GM18526 (cell line): ENCODE measurements around the gene PLA2G2F.

Experiments used
- POLR2A ChIP-seq: IDR thresholded peaks from 3 replicates; pipeline ENCODE4 v1.6.1; 2011; ENCODE audit not compliant: insufficient read length; ENCODE audit errors: extremely low read depth

PLA2G2F gene

DNA sequence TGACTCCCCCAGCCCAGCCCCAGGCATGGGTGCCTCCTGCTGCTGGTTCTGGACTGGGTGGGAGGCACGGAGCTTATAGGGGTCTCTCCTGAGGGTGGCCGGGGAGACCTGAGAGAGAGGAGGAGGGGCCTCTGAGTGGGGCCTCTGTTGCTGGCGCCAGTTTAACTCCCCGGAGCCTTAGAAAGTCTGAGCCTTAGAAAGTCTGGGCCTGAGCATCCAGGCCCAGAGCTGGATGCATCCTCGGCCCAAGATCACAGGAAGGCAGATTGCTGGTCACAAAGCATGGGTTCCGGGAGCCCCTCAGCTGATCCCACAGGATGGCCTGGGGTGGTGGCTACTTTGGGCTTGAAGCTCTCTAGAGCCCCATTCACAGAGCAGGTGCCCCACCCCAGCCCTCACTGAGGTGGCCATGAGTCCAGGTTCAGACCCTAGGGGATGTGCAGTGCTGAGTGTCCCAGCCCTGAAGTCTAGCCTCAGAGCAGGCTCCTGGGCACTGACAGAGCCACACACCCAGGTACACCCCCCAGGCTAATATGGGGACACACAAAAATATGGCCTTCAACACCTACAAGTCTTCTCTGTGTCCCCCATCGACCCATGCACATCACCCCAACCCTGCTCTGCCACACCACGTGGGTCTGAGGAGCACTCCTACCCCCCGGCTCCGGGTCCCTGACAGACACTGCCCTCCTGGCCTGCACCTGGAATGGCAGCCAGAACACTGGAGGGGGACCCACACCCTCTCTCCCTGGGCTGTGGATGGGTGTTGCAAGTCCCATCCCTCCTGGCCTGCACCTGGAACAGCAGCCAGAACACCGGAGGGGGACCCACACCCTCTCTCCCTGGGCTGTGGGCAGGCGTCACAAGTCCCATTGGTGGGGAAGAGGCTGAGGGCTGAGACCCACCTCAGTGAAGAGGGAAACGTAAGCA lies 9.7 kb downstream of the PLA2G2F start:
- TF ChIP-seq POLR2A = no peak

DNA sequence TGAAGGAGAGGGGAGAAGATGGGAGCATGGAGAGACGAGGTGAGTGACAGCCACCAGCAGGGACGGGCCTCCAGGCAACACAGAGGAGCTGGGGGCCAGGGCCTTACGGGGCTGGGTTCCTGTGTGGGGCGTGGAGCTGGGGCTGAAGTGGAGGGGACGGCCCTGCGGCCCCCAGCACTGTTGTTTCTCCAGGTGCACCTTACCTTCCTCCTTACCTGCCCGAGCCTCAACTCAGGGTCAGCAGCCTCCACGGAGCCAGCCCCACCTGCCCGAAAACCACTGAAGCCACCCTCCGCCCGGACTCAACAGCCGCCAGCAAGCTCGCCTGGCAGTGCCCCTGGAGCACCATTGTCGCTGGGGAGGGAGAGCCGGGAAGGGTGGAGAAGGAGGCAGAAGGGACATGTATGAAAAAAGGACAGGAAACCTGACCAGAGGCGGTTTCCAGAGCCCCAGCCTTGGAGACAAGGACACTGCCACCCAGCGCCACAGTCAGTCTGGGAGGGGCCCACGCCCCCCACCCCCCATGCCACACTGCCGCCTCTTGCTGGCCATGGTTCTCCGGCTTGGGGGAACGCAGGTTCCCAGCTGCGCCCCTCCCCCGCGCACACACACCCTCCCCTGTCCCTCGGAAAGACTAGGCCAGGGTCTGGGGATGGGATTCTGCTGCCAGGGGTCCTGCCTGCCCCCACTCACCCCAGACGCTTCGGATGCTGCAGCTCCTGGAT lies 10.6 kb downstream of the PLA2G2F start:
- no peak for TF ChIP-seq POLR2A

DNA sequence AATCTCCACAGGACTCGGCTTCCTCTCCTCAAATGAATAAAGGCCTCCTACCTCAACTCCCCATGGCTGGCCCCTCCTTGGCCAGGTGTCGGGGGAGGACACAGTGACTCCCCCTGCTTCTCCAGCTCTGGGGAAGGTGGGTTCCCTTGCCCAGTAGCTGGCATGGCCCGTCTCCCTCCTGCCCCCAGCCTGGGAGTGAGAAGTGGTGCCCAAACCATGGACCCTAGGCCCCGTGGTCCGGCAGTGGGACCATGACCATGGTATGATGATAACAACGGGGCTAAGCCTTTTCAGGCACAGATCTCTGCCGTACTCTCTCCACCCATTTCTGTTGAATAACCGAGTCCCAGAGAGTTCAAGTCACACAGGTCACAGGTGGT lies 11.2 kb downstream of the PLA2G2F start:
- no peak for TF ChIP-seq POLR2A

GRCh38 chr1:20150969-20151368 lies 11.8 kb downstream of the PLA2G2F start:
- TF ChIP-seq POLR2A = no peak

- TF ChIP-seq POLR2A = no peak
These were observed 12.9 kb downstream of the PLA2G2F start for GRCh38 chr1:20151906-20152598.

DNA sequence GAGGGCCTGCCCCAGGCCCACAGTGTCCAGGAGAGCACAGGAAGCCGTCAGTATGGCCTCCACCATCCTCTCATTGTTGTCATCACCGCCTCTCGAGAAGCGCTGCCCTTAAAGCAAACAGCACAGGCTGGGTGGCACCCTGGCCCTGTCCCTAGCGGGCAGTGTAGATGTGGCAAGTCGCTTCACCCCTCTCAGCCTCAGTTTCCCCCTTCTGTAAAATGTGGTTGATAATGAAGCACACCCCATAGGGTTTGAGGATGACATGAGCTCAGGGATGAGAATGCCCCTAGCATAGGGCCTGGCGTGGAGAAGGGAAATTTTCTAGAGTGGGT lies 13.4 kb downstream of the PLA2G2F start:
- no peak for TF ChIP-seq POLR2A

GRCh38 chr1:20153000-20153418 lies 13.9 kb downstream of the PLA2G2F start:
- TF ChIP-seq POLR2A = no peak

DNA sequence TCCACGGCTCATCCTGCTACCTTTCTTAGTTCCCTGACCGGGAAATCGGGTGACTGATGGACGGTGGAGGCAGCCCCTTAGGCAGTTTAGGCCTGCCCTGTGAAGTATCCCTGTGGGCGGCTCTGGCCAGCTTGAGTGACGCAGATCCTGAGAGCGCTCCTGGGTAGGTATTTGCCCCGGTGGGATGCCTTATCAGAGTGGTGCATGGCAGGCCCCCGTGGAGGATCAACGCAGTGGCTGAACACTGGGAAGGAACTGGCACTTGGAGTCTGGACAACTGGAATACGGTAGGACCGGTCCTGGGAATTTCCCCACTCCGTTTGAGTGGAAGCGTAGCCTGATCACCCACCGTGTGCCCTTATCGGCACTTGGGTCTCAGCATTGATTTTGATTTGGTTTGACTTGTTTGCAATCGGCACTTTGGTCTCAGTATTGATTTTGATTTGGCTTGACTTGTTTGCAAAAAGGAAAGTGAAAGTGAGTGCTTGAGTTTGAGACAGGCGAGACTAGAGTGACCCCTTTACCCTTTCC lies 15.2 kb downstream of the PLA2G2F start:
- TF ChIP-seq POLR2A = no peak

GRCh38 chr1:20158358-20159070 lies 19.4 kb downstream of the PLA2G2F start:
- TF ChIP-seq POLR2A = no peak

DNA sequence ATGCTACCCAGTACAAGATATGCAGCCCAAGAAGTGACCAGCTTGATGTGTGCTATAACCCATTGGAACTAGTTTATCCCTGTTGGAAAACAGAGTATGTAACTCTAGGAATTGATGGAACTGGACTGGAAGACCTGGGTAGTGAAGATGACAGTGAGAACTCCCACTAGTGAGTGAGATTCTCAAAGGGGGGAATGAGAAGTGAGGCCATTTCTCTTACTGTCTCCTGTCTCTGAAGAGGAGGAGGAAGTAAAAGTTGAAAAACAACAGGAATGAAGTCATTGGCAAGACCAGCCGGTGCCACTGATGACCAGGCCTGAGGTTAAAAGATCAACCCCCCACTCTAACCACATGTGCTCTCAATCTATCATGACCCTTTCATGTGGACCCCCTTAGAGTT lies 20.9 kb downstream of the PLA2G2F start:
- no peak for TF ChIP-seq POLR2A

- no peak for TF ChIP-seq POLR2A
These were observed 25.6 kb downstream of the PLA2G2F start for GRCh38 chr1:20164694-20165202.

- no peak for TF ChIP-seq POLR2A
These were observed 26.4 kb downstream of the PLA2G2F start for GRCh38 chr1:20165522-20165951.

DNA sequence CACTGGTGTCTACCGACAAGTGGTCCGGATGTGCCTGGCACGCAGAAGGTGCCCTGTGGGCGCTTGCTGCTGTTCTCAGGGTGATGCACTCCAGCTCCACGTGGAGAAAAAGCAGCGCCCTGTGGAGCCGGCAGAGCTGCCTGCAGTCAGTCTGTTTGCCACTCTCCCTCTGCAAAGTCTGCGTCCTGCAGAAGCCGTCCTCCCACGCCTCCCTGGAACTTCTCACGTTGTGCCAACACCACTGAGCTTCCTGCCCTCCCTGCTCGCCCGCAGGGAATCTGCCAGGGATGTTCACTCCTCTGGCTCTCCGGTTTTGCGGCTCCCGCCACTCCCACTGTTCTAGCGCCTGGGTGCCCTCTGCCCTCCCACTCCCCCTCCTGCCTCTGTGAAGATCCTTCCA lies 26.9 kb downstream of the PLA2G2F start:
- no peak for TF ChIP-seq POLR2A

DNA sequence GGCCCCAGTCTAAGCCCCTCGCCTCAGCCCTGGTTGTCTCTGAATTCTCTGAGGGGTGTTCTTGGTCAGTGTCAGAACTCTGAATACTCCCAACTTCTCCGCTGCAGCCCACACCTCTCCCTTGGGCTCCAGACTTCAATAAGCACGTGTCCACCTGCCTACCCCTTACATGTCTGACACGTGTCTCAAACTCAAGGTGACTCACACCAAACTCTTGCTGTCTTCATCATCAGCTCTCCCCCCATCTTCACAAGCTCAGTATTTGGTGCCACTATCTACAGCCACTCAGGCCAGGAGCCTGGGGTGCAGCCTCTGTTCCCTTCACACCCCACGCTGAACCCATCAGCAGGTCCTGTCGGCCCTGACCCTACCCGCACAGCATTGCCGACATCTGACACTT lies 28.0 kb downstream of the PLA2G2F start:
- TF ChIP-seq POLR2A = no peak

DNA sequence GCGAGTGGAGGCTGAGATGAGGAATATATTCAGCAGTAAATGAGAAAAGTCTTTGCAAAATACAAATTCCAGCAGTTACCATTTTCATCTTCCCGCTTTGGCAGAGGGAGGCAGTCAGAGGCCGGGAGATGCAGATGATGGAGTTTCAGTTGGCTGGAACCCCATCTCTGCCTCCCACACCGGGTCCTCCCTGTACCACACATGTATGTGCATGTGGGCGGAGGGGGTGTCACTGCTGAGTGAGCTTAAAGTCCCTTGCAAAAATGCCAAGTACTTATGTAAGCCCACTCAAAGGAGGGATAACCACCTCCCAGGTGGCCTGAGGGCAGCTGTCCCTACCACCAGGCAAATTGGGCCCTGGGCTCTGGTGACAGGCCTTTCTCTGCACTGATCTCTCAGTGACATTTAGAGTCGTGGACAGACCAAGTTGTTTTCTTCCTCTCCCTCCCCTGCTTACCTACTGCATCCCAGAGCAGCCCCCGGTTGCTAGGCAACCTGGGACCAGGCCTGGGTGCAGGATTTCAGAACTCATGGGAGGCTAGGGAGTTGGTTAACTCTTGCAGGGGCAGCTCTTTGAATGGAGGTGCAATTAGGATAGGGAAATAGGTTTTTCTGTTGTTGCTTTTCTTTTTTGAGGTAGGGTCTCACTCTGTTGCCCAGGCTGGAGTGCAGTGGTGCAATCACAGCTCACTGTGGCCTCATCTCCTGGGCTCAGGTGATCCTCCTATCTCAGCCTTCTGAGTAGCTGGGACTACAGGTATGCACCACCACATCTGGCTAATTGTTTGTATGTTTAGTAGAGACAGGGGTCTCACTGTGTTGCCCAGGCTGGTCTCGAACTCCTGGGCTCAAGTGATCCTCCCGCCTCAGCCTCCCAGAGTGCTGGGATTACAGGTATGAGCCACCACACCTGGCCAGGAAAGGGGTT lies 29.7 kb downstream of the PLA2G2F start:
- TF ChIP-seq POLR2A = no peak
